Measurements from ENCODE around the gene SLC35G6. TPM values are rescaled to one million over a fixed set of nuclear protein-coding genes. Genes with fewer than 3 reads are reported as not detected.

The SLC35G6 gene
- polyA plus RNA-seq, 2 donors = 0.01 TPM; not detected in 1

DNA sequence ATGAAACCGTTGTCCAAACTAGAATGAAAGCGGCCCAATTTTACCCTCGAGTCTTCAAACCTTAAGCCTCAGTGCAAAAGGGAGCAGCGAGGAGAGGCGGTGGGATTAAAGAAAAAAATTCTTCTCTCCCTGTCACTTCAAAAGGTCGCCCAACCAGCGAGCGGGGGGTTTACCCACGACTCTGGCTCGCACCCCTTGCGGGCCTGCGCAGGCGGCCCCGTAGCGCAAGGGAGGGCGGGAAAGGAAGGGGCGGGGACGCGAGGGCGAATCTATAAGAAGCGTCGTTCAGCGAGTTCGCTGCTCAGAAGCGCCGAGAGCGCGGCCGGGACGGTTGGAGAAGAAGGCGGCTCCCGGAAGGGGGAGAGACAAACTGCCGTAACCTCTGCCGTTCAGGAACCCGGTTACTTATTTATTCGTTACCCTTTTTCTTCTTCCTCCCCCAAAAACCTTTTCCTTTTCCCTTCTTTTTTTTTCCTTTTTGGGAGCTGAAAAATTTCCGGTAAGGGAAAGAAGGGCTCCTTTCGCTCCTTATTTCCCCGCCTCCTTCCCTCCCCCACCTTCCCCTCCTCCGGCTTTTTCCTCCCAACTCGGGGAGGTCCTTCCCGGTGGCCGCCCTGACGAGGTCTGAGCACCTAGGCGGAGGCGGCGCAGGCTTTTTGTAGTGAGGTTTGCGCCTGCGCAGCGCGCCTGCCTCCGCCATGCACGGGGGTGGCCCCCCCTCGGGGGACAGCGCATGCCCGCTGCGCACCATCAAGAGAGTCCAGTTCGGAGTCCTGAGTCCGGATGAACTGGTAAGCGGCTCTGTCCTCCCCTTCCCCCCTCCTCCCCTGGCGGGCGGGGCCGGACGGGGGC, 3.0 kb downstream of the SLC35G6 start, which contains the start of gene POLR2A:
TSS of gene POLR2A (plus strand) at position 300 of the 852 bp plus-strand sequence.
- H3K4me1 ChIP-seq (ENCODE audit: control insufficient read depth in 2 of 2, insufficient read depth in 2 of 2, low read length in 1 of 2) = peaks cover 0 to 9% of the 10 kb centered on the region in 2 donors
- H3K27me3 ChIP-seq (ENCODE audit: control insufficient read depth in 1 of 2, insufficient read depth in 2 of 2, low read length in 2 of 2) = no peaks in the 10 kb centered on the region
- H3K27ac ChIP-seq (ENCODE audit: low read depth in 2 of 2, low read length in 1 of 2) = peak within 1 kb of the TSS; percentile 99 to 100
- H3K9me3 ChIP-seq (ENCODE audit: control insufficient read depth in 2 of 2, insufficient read depth in 1 of 2, low read depth in 1 of 2, low read length in 1 of 2) = no peaks in the 10 kb centered on the region
- H3K4me3 ChIP-seq (ENCODE audit: low read depth in 1 of 2, low read length in 2 of 2) = peak within 1 kb of the TSS; percentile 59 to 73
- H3K36me3 ChIP-seq (ENCODE audit: control insufficient read depth in 2 of 2, insufficient read depth in 2 of 2, low read length in 1 of 2) = no peaks in the 10 kb centered on the region
- WGBS, 2 donors = 0% methylated on average over 64 of the region's 64 CpGs

DNA sequence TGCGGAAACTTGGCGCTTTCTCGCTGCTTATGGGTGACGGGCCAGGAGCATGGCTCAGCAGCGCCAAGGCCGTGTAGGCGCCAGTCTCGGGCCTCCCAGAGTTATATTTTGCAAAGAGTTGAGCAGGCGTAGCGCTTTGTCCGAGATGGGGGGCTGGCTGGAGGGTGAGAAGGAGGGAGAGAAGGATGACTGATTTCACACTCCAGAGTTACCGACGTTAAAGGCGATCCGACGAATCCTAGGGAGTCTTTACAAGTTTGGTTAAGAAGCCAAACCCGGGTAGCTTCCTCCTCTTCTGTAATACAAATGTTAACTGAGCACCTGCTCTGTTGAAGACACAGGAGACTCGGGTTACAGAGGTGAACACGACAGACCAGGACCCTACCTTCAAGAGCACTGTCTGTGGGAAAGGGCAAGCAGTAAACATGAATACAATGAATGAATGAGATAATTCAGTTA, 3.7 kb downstream of the SLC35G6 start:
- H3K27me3 ChIP-seq (ENCODE audit: control insufficient read depth in 1 of 2, insufficient read depth in 2 of 2, low read length in 2 of 2) = no peaks in the 10 kb centered on the region
- H3K4me3 ChIP-seq (ENCODE audit: low read depth in 1 of 2, low read length in 2 of 2) = peak overlapping the region; percentile 59 to 71
- H3K9me3 ChIP-seq (ENCODE audit: control insufficient read depth in 2 of 2, insufficient read depth in 1 of 2, low read depth in 1 of 2, low read length in 1 of 2) = no peaks in the 10 kb centered on the region
- H3K36me3 ChIP-seq (ENCODE audit: control insufficient read depth in 2 of 2, insufficient read depth in 2 of 2, low read length in 1 of 2) = no peaks in the 10 kb centered on the region
- 0% methylated on average over 19 of the region's 19 CpGs for WGBS, 2 donors
- peak overlapping the region; percentile 99 to 100 for H3K27ac ChIP-seq (ENCODE audit: low read depth in 2 of 2, low read length in 1 of 2)
- peaks cover 0 to 9% of the 10 kb centered on the region in 2 donors for H3K4me1 ChIP-seq (ENCODE audit: control insufficient read depth in 2 of 2, insufficient read depth in 2 of 2, low read length in 1 of 2)

DNA sequence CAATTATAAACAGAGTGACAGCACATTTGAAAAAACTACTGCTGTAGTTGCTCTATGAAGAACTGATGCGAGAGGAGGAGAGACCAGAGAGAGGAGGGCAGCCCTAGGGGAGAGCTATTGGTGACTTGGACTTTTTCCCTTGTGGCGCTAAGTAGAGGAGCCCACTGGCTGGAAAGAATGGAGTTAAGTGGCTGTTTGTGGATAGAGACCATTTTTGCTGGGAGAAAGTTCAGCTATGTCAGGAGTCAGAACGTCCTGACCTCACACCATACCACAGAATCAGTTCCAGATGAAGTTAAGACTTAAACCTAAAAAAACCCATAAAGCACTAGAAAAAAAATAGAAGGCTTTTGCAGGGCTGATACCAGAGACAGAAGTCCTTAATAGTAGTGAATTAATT, 4.9 kb downstream of the SLC35G6 start:
- Histone ChIP-seq H3K4me1 (ENCODE audit: control insufficient read depth in 2 of 2, insufficient read depth in 2 of 2, low read length in 1 of 2) (peaks cover 0 to 9% of the 10 kb centered on the region in 2 donors), H3K27ac (ENCODE audit: low read depth in 2 of 2, low read length in 1 of 2) (no peak overlapping the region), H3K36me3 (ENCODE audit: control insufficient read depth in 2 of 2, insufficient read depth in 2 of 2, low read length in 1 of 2) (no peaks in the 10 kb centered on the region), H3K27me3 (ENCODE audit: control insufficient read depth in 1 of 2, insufficient read depth in 2 of 2, low read length in 2 of 2) (no peaks in the 10 kb centered on the region), H3K4me3 (ENCODE audit: low read depth in 1 of 2, low read length in 2 of 2) (peak overlapping the region in 1 of 2 donors; percentile 59), H3K9me3 (ENCODE audit: control insufficient read depth in 2 of 2, insufficient read depth in 1 of 2, low read depth in 1 of 2, low read length in 1 of 2) (no peaks in the 10 kb centered on the region)
- 24 to 33% methylated on average over 3 of the region's 3 CpGs for WGBS, 2 donors

DNA sequence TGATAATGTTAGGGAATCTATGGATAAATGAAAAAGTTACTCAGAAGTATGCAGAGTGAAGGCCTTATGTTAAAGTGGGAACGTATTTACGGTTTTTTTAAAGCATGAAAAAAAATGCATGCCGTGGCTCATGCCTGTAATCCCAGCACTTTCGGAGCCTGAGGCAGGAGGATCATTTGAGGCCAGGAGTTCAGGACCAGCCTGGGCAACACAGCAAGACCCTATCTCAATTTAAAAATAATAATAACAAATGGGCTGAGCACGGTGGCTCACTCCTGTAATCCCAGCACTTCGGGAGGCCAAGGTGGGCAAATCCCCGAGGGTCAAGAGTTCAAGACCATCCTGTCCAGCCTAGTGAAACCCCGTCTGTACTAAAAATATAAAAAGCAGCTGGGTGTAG, 8.9 kb downstream of the SLC35G6 start:
- no peaks in the 10 kb centered on the region for H3K9me3 ChIP-seq (ENCODE audit: control insufficient read depth in 2 of 2, insufficient read depth in 1 of 2, low read depth in 1 of 2, low read length in 1 of 2)
- peaks cover 0 to 4% of the 10 kb centered on the region in 2 donors for H3K4me1 ChIP-seq (ENCODE audit: control insufficient read depth in 2 of 2, insufficient read depth in 2 of 2, low read length in 1 of 2)
- no peaks in the 10 kb centered on the region for H3K27me3 ChIP-seq (ENCODE audit: control insufficient read depth in 1 of 2, insufficient read depth in 2 of 2, low read length in 2 of 2)
- H3K27ac ChIP-seq (ENCODE audit: low read depth in 2 of 2, low read length in 1 of 2) = no peak overlapping the region
- peaks cover 0 to 9% of the 10 kb centered on the region in 2 donors for H3K36me3 ChIP-seq (ENCODE audit: control insufficient read depth in 2 of 2, insufficient read depth in 2 of 2, low read length in 1 of 2)
- H3K4me3 ChIP-seq (ENCODE audit: low read depth in 1 of 2, low read length in 2 of 2) = no peak overlapping the region
- 69 to 71% methylated on average over 8 of the region's 8 CpGs for WGBS, 2 donors

DNA sequence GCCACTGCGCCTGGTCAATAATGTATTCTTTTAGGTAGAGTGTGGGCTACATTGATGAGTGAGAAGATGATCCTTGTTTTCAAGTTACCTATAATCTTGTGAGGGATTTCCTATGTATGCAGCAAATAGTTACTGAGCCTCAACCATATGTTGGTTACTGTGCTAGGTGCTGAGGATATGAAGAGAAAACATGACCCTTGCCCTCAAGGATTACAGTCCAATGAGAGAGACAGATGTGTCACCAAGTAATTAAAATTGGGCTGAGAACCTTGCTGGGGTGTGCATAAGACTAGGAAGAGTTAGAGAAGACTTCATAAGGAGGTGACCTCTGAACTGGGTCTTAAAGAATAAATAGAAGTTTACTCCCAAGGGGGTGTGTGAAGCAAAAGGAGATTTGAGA, 10.3 kb downstream of the SLC35G6 start:
- no peaks in the 10 kb centered on the region for H3K9me3 ChIP-seq (ENCODE audit: control insufficient read depth in 2 of 2, insufficient read depth in 1 of 2, low read depth in 1 of 2, low read length in 1 of 2)
- no peak overlapping the region for H3K27ac ChIP-seq (ENCODE audit: low read depth in 2 of 2, low read length in 1 of 2)
- no peak overlapping the region for H3K4me3 ChIP-seq (ENCODE audit: low read depth in 1 of 2, low read length in 2 of 2)
- 94 to 96% methylated on average over 1 of the region's 1 CpG for WGBS, 2 donors
- H3K27me3 ChIP-seq (ENCODE audit: control insufficient read depth in 1 of 2, insufficient read depth in 2 of 2, low read length in 2 of 2) = no peaks in the 10 kb centered on the region
- peaks cover 0 to 2% of the 10 kb centered on the region in 2 donors for H3K4me1 ChIP-seq (ENCODE audit: control insufficient read depth in 2 of 2, insufficient read depth in 2 of 2, low read length in 1 of 2)
- H3K36me3 ChIP-seq (ENCODE audit: control insufficient read depth in 2 of 2, insufficient read depth in 2 of 2, low read length in 1 of 2) = peaks cover 3 to 20% of the 10 kb centered on the region in 2 donors

DNA sequence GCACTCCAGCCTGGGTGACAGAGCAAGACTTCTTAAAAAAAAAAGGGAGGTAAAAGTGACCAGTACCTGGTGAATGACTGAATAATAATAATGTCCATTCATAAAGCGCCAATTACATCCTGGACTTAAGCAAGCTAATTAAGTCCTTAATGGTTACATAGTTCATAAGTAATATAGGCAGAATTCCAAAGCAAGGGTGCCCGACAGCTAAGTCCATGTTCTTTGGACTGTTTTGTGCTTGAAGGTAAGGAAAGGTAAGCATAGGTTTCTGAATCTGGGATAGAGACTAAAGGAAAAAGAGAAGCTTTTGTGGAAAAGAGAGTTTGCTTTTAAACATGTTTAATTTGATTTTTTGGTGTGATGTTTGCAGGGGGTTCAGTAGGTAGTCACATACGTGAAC, 12.7 kb downstream of the SLC35G6 start:
- Histone ChIP-seq H3K4me3 (ENCODE audit: low read depth in 1 of 2, low read length in 2 of 2) (no peak overlapping the region), H3K9me3 (ENCODE audit: control insufficient read depth in 2 of 2, insufficient read depth in 1 of 2, low read depth in 1 of 2, low read length in 1 of 2) (no peaks in the 10 kb centered on the region), H3K4me1 (ENCODE audit: control insufficient read depth in 2 of 2, insufficient read depth in 2 of 2, low read length in 1 of 2) (peaks cover 0 to 2% of the 10 kb centered on the region in 2 donors), H3K27me3 (ENCODE audit: control insufficient read depth in 1 of 2, insufficient read depth in 2 of 2, low read length in 2 of 2) (no peaks in the 10 kb centered on the region), H3K36me3 (ENCODE audit: control insufficient read depth in 2 of 2, insufficient read depth in 2 of 2, low read length in 1 of 2) (peaks cover 17 to 39% of the 10 kb centered on the region in 2 donors), H3K27ac (ENCODE audit: low read depth in 2 of 2, low read length in 1 of 2) (no peak overlapping the region)
- 79 to 93% methylated on average over 3 of the region's 3 CpGs for WGBS, 2 donors

DNA sequence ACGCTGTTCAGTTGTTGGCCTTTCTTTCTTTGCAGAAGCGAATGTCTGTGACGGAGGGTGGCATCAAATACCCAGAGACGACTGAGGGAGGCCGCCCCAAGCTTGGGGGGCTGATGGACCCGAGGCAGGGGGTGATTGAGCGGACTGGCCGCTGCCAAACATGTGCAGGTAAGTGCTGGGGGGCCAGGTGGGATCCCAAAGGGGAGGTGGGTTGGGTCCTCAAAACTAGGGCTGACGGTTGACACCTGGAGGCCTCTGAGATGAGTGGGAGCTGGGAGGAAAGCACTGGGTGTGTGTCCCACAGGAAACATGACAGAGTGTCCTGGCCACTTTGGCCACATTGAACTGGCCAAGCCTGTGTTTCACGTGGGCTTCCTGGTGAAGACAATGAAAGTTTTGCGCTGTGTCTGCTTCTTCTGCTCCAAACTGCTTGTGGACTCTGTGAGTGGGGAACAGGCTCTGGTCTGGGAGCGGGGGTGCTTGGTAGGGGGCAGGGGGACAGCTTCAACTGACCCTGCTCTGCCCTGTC, 14.7 kb downstream of the SLC35G6 start:
- H3K36me3 ChIP-seq (ENCODE audit: control insufficient read depth in 2 of 2, insufficient read depth in 2 of 2, low read length in 1 of 2) = peaks cover 19 to 52% of the 10 kb centered on the region in 2 donors
- peaks cover 0 to 2% of the 10 kb centered on the region in 2 donors for H3K4me1 ChIP-seq (ENCODE audit: control insufficient read depth in 2 of 2, insufficient read depth in 2 of 2, low read length in 1 of 2)
- no peak overlapping the region for H3K4me3 ChIP-seq (ENCODE audit: low read depth in 1 of 2, low read length in 2 of 2)
- H3K27me3 ChIP-seq (ENCODE audit: control insufficient read depth in 1 of 2, insufficient read depth in 2 of 2, low read length in 2 of 2) = no peaks in the 10 kb centered on the region
- no peaks in the 10 kb centered on the region for H3K9me3 ChIP-seq (ENCODE audit: control insufficient read depth in 2 of 2, insufficient read depth in 1 of 2, low read depth in 1 of 2, low read length in 1 of 2)
- no peak overlapping the region for H3K27ac ChIP-seq (ENCODE audit: low read depth in 2 of 2, low read length in 1 of 2)
- WGBS, 2 donors = 89 to 91% methylated on average over 12 of the region's 12 CpGs

DNA sequence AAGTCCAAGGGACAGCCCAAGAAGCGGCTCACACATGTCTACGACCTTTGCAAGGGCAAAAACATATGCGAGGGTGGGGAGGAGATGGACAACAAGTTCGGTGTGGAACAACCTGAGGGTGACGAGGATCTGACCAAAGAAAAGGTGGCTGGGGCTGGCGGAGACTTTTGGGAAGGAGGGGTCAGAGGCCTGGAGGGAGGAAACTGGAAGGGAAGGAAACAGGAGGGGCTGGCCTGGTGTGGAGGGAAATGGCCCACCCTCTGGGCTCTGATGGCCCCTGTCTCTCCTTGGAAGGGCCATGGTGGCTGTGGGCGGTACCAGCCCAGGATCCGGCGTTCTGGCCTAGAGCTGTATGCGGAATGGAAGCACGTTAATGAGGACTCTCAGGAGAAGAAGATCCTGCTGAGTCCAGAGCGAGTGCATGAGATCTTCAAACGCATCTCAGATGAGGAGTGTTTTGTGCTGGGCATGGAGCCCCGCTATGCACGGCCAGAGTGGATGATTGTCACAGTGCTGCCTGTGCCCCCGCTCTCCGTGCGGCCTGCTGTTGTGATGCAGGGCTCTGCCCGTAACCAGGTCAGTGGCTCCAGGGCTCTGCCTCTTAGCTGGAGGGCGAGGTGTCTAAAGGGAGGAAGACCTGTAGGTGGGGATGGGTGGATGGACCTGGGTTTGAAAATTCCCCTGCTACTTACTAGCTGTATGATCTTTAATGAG, 15.4 kb downstream of the SLC35G6 start:
- H3K4me1 ChIP-seq (ENCODE audit: control insufficient read depth in 2 of 2, insufficient read depth in 2 of 2, low read length in 1 of 2) = peaks cover 0 to 2% of the 10 kb centered on the region in 2 donors
- no peak overlapping the region for H3K4me3 ChIP-seq (ENCODE audit: low read depth in 1 of 2, low read length in 2 of 2)
- peak overlapping the region in 1 of 2 donors; percentile 34 for H3K27ac ChIP-seq (ENCODE audit: low read depth in 2 of 2, low read length in 1 of 2)
- 85 to 88% methylated on average over 20 of the region's 20 CpGs for WGBS, 2 donors
- no peaks in the 10 kb centered on the region for H3K27me3 ChIP-seq (ENCODE audit: control insufficient read depth in 1 of 2, insufficient read depth in 2 of 2, low read length in 2 of 2)
- H3K9me3 ChIP-seq (ENCODE audit: control insufficient read depth in 2 of 2, insufficient read depth in 1 of 2, low read depth in 1 of 2, low read length in 1 of 2) = no peaks in the 10 kb centered on the region
- H3K36me3 ChIP-seq (ENCODE audit: control insufficient read depth in 2 of 2, insufficient read depth in 2 of 2, low read length in 1 of 2) = peaks cover 25 to 55% of the 10 kb centered on the region in 2 donors

DNA sequence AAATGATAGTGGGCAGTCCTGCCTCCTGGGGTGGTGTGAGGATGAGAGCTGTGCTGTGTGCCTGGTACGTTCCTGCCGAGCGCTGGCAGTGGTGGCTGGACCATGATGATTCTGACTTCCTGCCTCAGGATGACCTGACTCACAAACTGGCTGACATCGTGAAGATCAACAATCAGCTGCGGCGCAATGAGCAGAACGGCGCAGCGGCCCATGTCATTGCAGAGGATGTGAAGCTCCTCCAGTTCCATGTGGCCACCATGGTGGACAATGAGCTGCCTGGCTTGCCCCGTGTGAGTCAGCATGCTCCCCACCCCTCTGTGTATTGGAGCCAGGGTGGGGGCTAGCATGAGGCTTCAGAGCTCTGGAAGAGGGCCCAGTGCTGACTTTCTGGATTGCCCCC, 16.0 kb downstream of the SLC35G6 start:
- H3K27me3 ChIP-seq (ENCODE audit: control insufficient read depth in 1 of 2, insufficient read depth in 2 of 2, low read length in 2 of 2) = no peaks in the 10 kb centered on the region
- H3K27ac ChIP-seq (ENCODE audit: low read depth in 2 of 2, low read length in 1 of 2) = no peak overlapping the region
- H3K4me1 ChIP-seq (ENCODE audit: control insufficient read depth in 2 of 2, insufficient read depth in 2 of 2, low read length in 1 of 2) = peaks cover 0 to 2% of the 10 kb centered on the region in 2 donors
- no peak overlapping the region for H3K4me3 ChIP-seq (ENCODE audit: low read depth in 1 of 2, low read length in 2 of 2)
- WGBS, 2 donors = 77 to 89% methylated on average over 10 of the region's 10 CpGs
- peaks cover 31 to 58% of the 10 kb centered on the region in 2 donors for H3K36me3 ChIP-seq (ENCODE audit: control insufficient read depth in 2 of 2, insufficient read depth in 2 of 2, low read length in 1 of 2)
- H3K9me3 ChIP-seq (ENCODE audit: control insufficient read depth in 2 of 2, insufficient read depth in 1 of 2, low read depth in 1 of 2, low read length in 1 of 2) = no peaks in the 10 kb centered on the region
